GM18519 (cell line): ENCODE measurements around the gene KREMEN1.
"Not testable (repeated sequence)": the region's sequence is repeated elsewhere in the genome, so short reads cannot be mapped to it uniquely, and the experiment has no call there.

Source experiments
- ATAC-seq: cut with Tn5 transposase; IDR thresholded peaks from one replicate; pipeline ENCODE4 v1.9.1; 2021; ENCODE audit warnings: mild to moderate bottlenecking, moderate library complexity; ENCODE audit not compliant: unreplicated experiment, low FRiP score

KREMEN1 gene

GRCh38 chr22:29072979-29073617 is at the start of gene KREMEN1:
KREMEN1 (plus strand) TSS chr22:29073035; CDS start chr22:29073131, 96 bp downstream.
- no peak for ATAC-seq

DNA sequence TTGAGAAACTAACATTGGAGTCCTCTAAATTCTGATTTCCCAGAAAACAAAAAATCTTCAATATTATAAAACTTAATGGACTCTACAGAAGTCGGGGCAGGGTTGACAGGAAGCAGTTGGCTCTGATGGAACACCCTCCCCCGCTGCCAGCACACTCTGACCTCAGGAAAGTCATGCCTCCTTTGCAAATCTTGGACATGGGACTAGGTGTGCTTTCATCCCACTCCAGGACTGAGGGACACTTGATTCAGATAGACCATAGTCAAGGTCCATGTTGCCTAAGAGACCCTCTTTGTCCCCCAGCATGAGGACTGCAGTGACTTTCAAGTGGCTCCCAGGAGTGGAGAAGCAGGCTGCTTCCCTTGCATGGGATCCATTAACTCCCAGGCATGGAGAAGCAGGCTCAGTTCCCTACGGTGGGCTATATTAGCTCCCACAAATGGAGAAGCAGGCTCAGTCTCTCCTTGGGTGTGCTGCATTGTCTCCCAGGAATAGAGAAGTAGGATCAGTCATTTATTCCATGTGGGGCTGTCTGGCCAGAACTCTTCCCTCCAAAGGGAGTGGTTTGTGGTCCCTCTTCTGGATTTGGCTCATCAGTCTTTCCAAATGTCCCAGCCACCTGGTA is 49.6 kb upstream of the KREMEN1 start:
- no peak for ATAC-seq

GRCh38 chr22:29026579-29026978 is 46.3 kb upstream of the KREMEN1 start:
- ATAC-seq, result no peak

DNA sequence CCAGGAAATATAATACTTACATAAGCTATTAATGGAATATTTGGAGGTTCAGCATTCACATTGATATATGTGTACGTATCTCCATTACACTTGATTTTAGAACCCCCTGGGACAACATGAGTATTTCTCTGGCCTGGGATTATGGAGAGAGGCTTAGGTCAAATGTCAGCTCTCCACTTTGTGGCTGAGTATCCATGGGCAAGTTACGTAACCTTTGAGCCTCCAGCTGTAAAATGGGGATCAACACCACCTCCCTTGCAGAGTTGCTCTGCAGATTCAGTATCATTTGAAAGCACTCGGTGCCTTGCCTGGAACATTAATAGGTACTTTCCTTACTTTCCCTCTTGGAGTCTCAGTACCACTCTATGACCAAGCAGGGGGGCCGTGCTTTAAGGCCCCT is 44.4 kb upstream of the KREMEN1 start:
- ATAC-seq, result no peak

DNA sequence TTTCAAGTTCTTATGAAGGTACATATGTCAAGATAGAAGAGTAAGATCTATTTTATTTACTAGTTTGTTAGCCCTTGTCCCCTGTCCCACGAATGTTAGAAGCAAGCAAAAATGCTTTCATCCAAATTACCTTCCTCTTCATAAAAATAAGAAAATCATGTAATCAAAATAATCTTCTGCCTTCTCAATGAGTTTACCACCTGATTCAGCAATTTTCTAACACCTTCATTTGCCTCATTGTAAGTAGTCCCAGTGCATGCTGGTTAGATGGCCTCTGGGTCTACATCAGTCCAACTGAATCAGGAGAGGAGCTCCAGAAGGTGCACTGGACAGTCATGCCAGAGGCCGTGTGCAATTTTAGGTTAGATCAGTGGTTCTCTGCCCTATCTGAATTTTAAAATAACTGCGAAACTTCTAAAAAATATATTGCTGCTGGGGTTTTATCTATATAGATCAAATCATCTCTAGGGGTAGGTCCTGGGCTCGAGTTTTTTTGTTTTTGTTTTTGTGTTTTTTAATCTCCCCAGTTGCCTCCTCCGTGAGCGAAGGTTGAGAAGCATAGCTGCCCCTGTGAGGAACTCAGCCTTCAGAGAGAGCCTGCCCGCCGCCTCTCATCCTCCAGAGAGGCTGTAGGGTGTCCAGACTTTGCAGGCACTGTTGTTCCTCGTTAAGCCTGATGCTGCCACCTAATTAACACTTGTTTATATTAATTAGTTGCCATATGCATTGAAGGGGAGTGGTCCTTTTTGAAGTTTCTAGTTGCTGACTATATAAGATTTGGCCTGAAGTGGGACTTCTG is 43.4 kb upstream of the KREMEN1 start:
- no peak for ATAC-seq

DNA sequence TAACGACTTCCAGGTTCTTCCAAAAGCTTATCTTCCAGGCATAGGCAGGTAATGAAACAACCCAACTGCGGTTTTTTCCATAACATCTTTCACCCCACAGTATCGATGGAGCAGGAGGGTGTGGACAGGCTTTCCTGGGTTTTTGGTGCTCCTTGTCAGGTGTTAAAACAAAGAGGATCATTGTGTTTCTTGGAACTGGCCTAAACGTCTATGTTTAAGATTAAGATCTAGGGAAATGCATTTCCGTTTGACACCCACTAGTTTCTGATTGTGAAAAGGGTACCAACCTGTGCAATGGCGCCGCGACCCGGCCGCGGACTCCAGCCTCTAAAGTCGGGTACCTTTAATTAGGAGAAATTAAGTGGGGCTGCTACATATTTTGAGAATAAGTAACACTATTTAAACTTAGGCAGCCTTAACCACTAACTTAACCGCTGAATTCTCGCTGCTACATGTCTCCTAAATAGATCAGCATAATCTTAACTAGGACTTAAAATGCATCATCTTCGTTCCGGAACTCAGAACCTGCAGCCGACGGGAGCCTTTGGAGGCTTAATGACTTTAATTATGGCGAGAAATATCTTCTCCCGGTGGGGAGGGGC is 42.7 kb upstream of the KREMEN1 start:
- ATAC-seq, result no peak

DNA sequence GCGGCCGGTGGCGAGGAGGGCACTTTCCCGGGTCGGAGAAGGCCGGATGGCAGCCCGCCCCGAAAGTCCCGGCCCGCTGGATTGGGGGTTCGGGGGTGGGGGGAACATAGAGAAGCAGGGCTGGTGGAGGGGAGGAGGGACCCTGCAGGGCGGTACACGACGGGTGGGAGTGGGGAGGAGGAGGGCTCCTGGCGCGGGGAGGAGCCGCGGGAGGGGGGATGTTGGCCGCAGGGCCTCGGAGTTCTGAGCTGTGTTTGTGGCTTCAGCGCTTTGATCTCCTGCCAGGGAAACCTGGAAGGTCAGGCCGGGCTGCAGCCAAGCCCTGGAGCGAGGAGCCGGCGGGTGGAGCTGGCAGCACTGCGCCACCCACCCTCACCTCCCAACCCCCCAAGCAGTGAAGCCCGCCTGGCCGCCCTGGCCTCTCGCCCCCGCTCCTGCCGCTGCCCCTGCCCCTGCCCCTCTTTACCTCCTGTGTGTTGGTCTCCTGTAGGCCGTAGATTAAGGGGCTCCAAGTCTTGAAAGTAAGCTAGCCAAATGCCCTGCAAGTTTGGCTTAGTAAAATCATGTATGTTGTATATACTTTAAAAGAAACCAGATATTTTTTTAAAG is 42.1 kb upstream of the KREMEN1 start:
- no peak for ATAC-seq

GRCh38 chr22:29031227-29032011 is 41.4 kb upstream of the KREMEN1 start:
- ATAC-seq, result no peak

DNA sequence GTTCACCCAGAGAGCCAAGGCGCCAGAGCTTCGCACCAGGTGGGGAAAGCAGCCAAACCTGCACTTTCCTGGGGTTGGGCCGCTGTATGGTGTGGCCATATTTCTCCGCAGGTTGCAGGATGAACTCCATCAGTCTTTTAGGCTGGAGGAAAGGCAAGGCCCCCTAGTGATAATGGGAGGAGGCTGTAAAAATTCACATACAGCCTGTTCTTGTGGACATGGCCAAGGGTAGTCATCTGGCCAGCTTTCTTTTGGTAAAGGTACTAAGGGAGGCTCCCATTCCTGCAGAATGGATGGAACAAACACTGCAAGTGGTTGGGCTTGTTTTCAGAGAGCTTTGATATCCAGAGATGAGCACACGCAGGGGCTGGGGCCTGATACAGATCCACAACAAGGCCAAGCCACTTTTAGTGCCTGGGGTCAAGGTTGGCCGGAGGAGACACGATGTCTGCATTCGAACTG is 40.8 kb upstream of the KREMEN1 start:
- ATAC-seq, result no peak

GRCh38 chr22:29032584-29032983 is 40.3 kb upstream of the KREMEN1 start:
- ATAC-seq, result no peak

DNA sequence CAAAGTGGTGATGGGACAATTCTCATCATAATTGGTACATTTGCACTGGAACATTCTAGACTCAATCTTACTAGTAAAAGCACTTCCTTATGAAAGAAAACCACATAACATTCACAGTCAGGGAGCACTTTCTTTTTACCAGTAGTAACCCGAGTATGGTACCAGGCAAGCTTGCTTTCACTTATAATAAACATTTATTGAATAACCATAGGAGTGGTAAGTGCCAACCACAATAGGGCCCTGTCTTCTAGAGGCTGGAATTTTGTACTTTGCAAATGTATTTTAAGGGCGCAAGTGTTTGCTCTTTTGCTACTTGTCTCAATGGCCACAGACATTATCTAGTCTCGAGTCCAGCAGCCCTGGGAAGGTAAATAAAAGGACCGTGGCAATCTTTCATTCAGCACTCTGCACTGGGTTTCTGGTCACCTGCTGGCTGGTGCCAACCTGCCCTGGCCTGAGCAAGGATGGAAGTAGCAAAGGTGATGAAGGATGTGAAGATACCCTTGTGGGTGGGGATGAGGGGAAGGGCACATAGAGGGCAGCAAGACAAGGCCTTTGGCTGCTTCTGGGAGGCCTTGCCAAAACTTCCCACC is 35.4 kb upstream of the KREMEN1 start:
- ATAC-seq, result no peak

GRCh38 chr22:29039148-29039547 is 33.7 kb upstream of the KREMEN1 start:
- no peak for ATAC-seq

- not testable (repeated sequence) for ATAC-seq
Observed at GRCh38 chr22:29039684-29040083, 33.2 kb upstream of the KREMEN1 start.

DNA sequence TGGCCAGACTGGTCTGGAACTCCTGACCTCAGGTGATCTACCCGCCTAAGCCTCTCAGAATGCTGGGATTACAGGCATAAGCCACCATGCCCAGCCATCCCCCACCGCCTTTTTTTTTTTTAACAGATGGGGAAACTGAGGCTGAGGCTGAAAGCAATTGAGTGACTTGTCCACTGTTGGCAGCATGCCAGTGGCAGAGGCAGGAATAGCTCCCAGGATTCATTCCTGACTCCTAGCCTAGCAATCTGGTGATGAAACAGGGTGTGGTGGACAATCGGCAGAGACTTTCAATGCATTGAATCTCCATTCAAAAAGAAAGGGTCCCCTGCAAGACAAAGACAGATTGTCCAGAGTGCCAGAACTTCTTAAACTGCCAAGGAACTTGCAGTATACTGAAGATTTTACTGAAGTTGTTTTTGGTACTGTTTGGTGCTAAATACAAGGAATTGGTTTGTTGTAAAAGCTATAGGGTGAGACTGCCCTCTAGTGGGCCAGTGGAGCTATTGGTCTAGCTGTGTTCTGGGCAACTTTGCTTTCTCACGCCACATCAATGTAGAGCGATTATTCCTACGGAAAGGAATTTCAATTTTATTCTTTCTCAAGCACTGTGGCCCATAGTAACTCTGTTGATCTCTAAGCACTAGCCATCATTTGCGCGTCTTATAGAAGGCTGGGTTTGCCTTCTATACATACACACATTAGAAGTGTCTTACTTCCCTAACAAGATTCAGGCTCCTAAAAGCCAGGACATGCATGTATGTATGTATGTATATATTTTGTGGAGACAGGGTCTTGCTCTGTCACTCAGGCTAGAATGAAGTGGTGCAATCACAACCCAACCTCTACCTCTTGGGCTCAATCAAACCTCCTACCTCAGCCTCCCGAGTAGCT is 32.2 kb upstream of the KREMEN1 start:
- no peak for ATAC-seq

- no peak for ATAC-seq
Observed at GRCh38 chr22:29041408-29041807, 31.4 kb upstream of the KREMEN1 start.

DNA sequence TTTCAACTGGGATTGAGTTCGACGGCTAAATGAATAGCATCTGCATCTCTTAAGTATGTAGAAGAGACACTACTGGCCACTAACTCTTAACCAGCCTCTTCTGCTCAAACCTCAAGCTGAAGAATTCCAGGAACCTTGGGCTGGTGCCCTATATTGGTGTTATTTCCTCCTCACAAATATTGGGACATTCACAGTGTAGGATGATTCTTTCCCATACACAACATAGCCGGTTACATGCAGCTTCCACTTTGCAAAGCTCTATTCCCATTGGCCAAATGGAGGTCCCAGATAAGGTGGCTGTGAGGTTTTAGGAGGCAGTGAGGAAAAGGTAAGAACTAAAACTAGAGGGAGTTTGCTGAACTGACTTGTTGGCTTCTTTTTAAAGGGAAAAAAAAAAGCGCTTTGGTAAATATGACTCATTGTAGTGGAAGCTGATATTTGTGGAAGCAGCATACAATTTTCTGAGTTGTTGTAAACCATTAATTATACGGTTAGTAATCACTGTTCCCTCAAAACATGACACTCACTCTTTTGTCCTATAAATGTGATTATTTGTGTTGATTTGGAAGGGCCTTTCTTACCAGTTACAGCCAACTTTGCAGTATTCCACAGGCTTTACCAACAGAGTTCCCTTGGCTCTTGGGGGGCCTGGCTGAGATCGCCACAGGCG is 28.8 kb upstream of the KREMEN1 start:
- no peak for ATAC-seq

DNA sequence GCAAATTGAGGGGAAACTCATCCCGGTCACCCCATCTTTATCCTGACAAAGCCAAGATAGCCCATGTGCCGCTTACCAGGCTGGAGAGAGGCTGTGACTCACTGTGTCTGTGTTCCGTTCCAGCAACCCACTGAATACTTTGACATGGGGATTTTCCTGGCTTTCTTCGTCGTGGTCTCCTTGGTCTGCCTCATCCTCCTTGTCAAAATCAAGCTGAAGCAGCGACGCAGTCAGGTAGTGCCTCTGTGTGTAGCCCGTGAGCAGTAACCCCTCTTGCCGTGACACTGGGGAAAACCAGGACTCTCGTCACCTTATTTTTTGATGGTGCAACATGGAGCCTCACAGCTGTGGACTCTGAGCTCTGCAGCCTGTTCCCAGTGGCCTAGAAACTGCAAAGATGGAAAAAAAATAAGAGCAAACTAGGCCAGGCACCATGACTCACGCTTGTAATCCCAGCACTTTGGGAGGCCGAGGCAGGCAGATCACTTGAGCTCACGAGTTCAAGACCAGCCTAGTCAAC is 28.1 kb upstream of the KREMEN1 start:
- ATAC-seq, result no peak
